GM04503 (cell line): ENCODE data around the gene FXR1.

Source experiments
- DNase-seq: peaks from one replicate; pipeline ENCODE4 v3.0.0-alpha.2; 2012; ENCODE audit warnings: low read depth

FXR1 gene

DNA sequence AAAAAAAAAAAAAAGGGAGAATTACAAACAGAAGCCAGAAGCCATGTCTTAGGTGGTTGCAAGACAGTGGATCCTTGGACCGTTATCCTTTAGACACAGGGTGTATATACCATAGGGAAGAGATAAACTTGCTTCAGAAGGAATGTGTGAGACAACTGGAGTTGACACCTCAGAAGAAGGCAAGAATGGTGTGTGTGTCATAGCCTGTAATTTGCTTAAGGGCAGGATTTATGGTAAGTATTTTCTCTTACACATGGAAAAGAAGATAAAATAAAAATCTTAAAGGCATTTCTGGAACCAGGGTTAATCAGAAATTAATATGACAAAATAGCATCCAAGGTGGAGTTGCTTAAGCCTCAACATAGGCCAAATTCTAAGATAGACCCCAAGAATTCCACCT is 96.3 kb downstream of the FXR1 start:
- no peak for DNase-seq

- no peak for DNase-seq
Measured at GRCh38 chr3:181009225-181009624, 96.8 kb downstream of the FXR1 start.

DNA sequence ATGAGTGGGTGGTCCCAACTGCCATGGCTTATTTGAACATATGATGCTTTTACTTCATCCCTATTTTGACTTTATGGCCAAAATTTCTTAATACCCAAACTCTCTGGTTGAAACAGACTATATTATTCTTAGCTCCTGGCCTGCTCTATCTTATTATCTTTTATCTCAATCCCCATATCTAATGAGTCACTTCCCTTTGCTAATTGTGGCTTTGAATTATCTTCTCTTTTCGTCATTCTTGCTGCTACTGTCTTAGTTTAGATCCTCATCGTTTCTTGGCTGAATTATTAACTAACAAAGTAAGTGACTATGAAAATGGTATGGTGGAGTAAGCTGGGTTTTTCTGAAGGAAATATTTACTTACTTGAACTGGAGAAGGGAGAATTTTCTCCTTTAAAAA is 105.2 kb downstream of the FXR1 start:
- no peak for DNase-seq

DNA sequence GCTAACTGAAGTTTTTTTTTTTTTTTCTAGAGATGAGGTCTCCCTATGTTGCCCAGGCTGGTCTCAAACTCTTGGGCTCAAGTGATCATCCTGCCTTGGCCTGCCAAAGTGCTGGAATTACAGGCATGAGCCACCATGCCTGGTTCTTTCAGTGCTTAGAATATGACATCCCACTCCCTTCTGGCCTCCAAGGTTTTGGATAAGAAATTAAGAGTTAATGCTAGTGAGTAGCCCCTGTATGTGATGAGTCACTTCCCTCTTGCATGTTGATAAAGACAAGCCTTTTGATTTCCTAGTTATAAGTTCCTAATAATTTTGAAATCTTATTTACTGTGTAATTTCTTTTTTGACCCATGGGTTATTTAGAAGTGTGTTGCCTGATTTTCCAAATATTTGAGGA is 112.7 kb downstream of the FXR1 start:
- no peak for DNase-seq

GRCh38 chr3:181030948-181031347 is 118.5 kb downstream of the FXR1 start:
- DNase-seq = no peak
